Endothelial cell of umbilical vein (primary cell): Measurements from ENCODE around the gene SCARF1.

Experiments used
- CTCF ChIP-seq, 2 donors: IDR thresholded peaks; 1 replicate in 1 of 2; 2 replicates in 1 of 2; pipeline ENCODE4 v1.5.1; 2011; ENCODE audit warnings: low read length in 2 of 2, mild to moderate bottlenecking in 2 of 2, moderate library complexity in 2 of 2, control low read depth in 1 of 2, inconsistent platforms in 1 of 2, low read depth in 1 of 2; ENCODE audit not compliant: insufficient read depth in 1 of 2; ENCODE audit errors: extremely low read depth in 1 of 2
- EZH2 ChIP-seq: IDR thresholded peaks from 2 replicates; pipeline ENCODE4 v1.6.1; 2012; ENCODE audit warnings: borderline replicate concordance, low read depth, mild to moderate bottlenecking, moderate library complexity, low read length, inconsistent platforms; ENCODE audit not compliant: severe bottlenecking
- FOS ChIP-seq: IDR thresholded peaks from 2 replicates; pipeline ENCODE4 v1.6.1; 2011; ENCODE audit warnings: mild to moderate bottlenecking, low read length, moderate library complexity, borderline replicate concordance; ENCODE audit not compliant: insufficient read depth
- GATA2 ChIP-seq: IDR thresholded peaks from 2 replicates; pipeline ENCODE4 v1.7.0; 2011; ENCODE audit warnings: low read depth, mild to moderate bottlenecking, moderate library complexity, mixed read lengths, low read length; ENCODE audit not compliant: insufficient read length, insufficient read depth
- JUN ChIP-seq: IDR thresholded peaks from 2 replicates; pipeline ENCODE4 v1.6.1; 2011; ENCODE audit warnings: borderline replicate concordance, low read depth; ENCODE audit not compliant: insufficient read length, insufficient read depth
- MAX ChIP-seq: IDR thresholded peaks from 2 replicates; pipeline ENCODE4 v1.6.1; 2011; ENCODE audit not compliant: insufficient read depth, insufficient read length
- MYC ChIP-seq: IDR thresholded peaks from one replicate; pipeline ENCODE4 v1.6.1; 2011; ENCODE audit warnings: mild to moderate bottlenecking, low read depth, low read length
- POLR2A ChIP-seq: IDR thresholded peaks from 2 replicates; pipeline ENCODE4 v1.6.1; 2012; ENCODE audit warnings: low read depth, mild to moderate bottlenecking, control low read depth, low read length
- POLR2AphosphoS5 ChIP-seq: IDR thresholded peaks from 2 replicates; pipeline ENCODE4 v1.6.1; 2012; ENCODE audit warnings: low read depth, mild to moderate bottlenecking, control low read depth, low read length, moderate library complexity; ENCODE audit not compliant: insufficient read depth

GRCh38 chr17:1598399-1599095 is 47.0 kb downstream of the SCARF1 start:
- TF ChIP-seq CTCF (IDR thresholded peaks at IDR 0.05; ENCODE audit: extremely low read depth in 1 of 2, insufficient read depth in 1 of 2, low read depth in 1 of 2, low read length in 2 of 2) (no peak), POLR2A (no peak), FOS (no peak), POLR2AphosphoS5 (no peak), EZH2 (no peak), MAX (no peak), GATA2 (no peak), JUN (no peak), MYC (no peak)
